Stimulated activated naive CD8-positive, alpha-beta T cell treated with anti-CD3 and anti-CD28 coated beads, Interleukin-15, Interleukin-2, amounts not matched to agents 100 ng/mL and 50 ng/mL, for 24 hours (primary cell): ENCODE data around the gene WASHC3.
"Not testable (repeated sequence)": the region's sequence is repeated elsewhere in the genome, so short reads cannot be mapped to it uniquely, and the experiment has no call there.

ENCODE experiments used
- H3K27ac Mint-ChIP-seq: one replicate; pipeline ENCODE4 v1.8.0; 2021; ENCODE audit warnings: mild to moderate bottlenecking, mixed read lengths
- H3K27me3 Mint-ChIP-seq: one replicate; pipeline ENCODE4 v1.8.0; 2021; ENCODE audit warnings: mixed read lengths
- H3K36me3 Mint-ChIP-seq: one replicate; pipeline ENCODE4 v1.8.0; 2021; ENCODE audit warnings: low read depth, mixed read lengths
- H3K4me1 Mint-ChIP-seq: one replicate; pipeline ENCODE4 v1.8.0; 2021; ENCODE audit warnings: low read depth, mixed read lengths
- H3K4me3 Mint-ChIP-seq: one replicate; pipeline ENCODE4 v1.8.0; 2021; ENCODE audit warnings: mild to moderate bottlenecking, mixed read lengths
- H3K9me3 Mint-ChIP-seq: one replicate; pipeline ENCODE4 v1.8.0; 2021; ENCODE audit warnings: mixed read lengths

The WASHC3 gene

GRCh38 chr12:102022286-102022685, 39.5 kb downstream of the WASHC3 start:
- Mint-ChIP-seq H3K4me1 (no peaks in the 10 kb centered on the region), H3K9me3 (no peaks in the 10 kb centered on the region), H3K36me3 (peaks cover 38% of the 10 kb centered on the region), H3K27ac (no peak overlapping the region), H3K27me3 (no peaks in the 10 kb centered on the region), H3K4me3 (no peak overlapping the region)

- H3K27me3 Mint-ChIP-seq, result no peaks in the 10 kb centered on the region
- H3K4me3 Mint-ChIP-seq, result no peak overlapping the region
- H3K27ac Mint-ChIP-seq, result no peak overlapping the region
- no peaks in the 10 kb centered on the region for H3K9me3 Mint-ChIP-seq
- H3K4me1 Mint-ChIP-seq, result no peaks in the 10 kb centered on the region
- H3K36me3 Mint-ChIP-seq, result peaks cover 43% of the 10 kb centered on the region
Observed at GRCh38 chr12:102021540-102022246, 40.1 kb downstream of the WASHC3 start.

- not testable (repeated sequence) for H3K9me3 Mint-ChIP-seq
Observed at GRCh38 chr12:102018607-102019006, 43.2 kb downstream of the WASHC3 start.

GRCh38 chr12:102016472-102016871, 45.3 kb downstream of the WASHC3 start:
- Mint-ChIP-seq H3K4me1 (no peaks in the 10 kb centered on the region), H3K9me3 (no peaks in the 10 kb centered on the region), H3K27ac (no peak overlapping the region), H3K36me3 (peaks cover 49% of the 10 kb centered on the region), H3K27me3 (no peaks in the 10 kb centered on the region), H3K4me3 (no peak overlapping the region)

More at GRCh38 chr12:102018607-102019006, 43.2 kb downstream of the WASHC3 start:
- H3K27me3 Mint-ChIP-seq, H3K4me3 Mint-ChIP-seq, H3K4me1 Mint-ChIP-seq, H3K27ac Mint-ChIP-seq: not testable (repeated sequence)
- peaks cover 42% of the 10 kb centered on the region for H3K36me3 Mint-ChIP-seq

- Mint-ChIP-seq H3K36me3 (peaks cover 30% of the 10 kb centered on the region), H3K27me3 (no peaks in the 10 kb centered on the region), H3K27ac (peak overlapping the region; percentile 43), H3K4me1 (peaks cover 8% of the 10 kb centered on the region), H3K9me3 (no peaks in the 10 kb centered on the region), H3K4me3 (no peak overlapping the region)
Observed at GRCh38 chr12:102010265-102010994, 51.4 kb downstream of the WASHC3 start.

- Mint-ChIP-seq H3K9me3 (no peaks in the 10 kb centered on the region), H3K27ac (peak overlapping the region; percentile 43), H3K4me1 (peaks cover 8% of the 10 kb centered on the region), H3K27me3 (no peaks in the 10 kb centered on the region), H3K4me3 (no peak overlapping the region), H3K36me3 (peaks cover 28% of the 10 kb centered on the region)
Observed at GRCh38 chr12:102009796-102010195, 52.0 kb downstream of the WASHC3 start.

GRCh38 chr12:102008615-102009126, 53.1 kb downstream of the WASHC3 start:
- no peaks in the 10 kb centered on the region for H3K27me3 Mint-ChIP-seq
- peaks cover 8% of the 10 kb centered on the region for H3K4me1 Mint-ChIP-seq
- peaks cover 27% of the 10 kb centered on the region for H3K36me3 Mint-ChIP-seq
- no peak overlapping the region for H3K27ac Mint-ChIP-seq
- no peak overlapping the region for H3K4me3 Mint-ChIP-seq
- no peaks in the 10 kb centered on the region for H3K9me3 Mint-ChIP-seq

GRCh38 chr12:102005256-102005655, 56.5 kb downstream of the WASHC3 start:
- H3K4me3 Mint-ChIP-seq, result no peak overlapping the region
- peaks cover 11% of the 10 kb centered on the region for H3K36me3 Mint-ChIP-seq
- no peak overlapping the region for H3K27ac Mint-ChIP-seq

GRCh38 chr12:101997102-101997501, 64.7 kb downstream of the WASHC3 start:
- H3K4me3 Mint-ChIP-seq, result no peak overlapping the region

More at GRCh38 chr12:102005256-102005655, 56.5 kb downstream of the WASHC3 start:
- H3K9me3 Mint-ChIP-seq, result no peaks in the 10 kb centered on the region
- no peaks in the 10 kb centered on the region for H3K27me3 Mint-ChIP-seq
- peaks cover 6% of the 10 kb centered on the region for H3K4me1 Mint-ChIP-seq

GRCh38 chr12:101995684-101996083, 66.1 kb downstream of the WASHC3 start:
- no peak overlapping the region for H3K4me3 Mint-ChIP-seq
- no peak overlapping the region for H3K27ac Mint-ChIP-seq
- no peaks in the 10 kb centered on the region for H3K9me3 Mint-ChIP-seq
- H3K36me3 Mint-ChIP-seq, result no peaks in the 10 kb centered on the region
- H3K4me1 Mint-ChIP-seq, result no peaks in the 10 kb centered on the region
- H3K27me3 Mint-ChIP-seq, result peaks cover 12% of the 10 kb centered on the region

More at GRCh38 chr12:101997102-101997501, 64.7 kb downstream of the WASHC3 start:
- H3K36me3 Mint-ChIP-seq, result no peaks in the 10 kb centered on the region
- no peaks in the 10 kb centered on the region for H3K9me3 Mint-ChIP-seq
- H3K4me1 Mint-ChIP-seq, result no peaks in the 10 kb centered on the region
- H3K27me3 Mint-ChIP-seq, result peaks cover 4% of the 10 kb centered on the region
- H3K27ac Mint-ChIP-seq, result no peak overlapping the region

GRCh38 chr12:101992091-101992490, 69.7 kb downstream of the WASHC3 start:
- Mint-ChIP-seq H3K9me3 (no peaks in the 10 kb centered on the region), H3K4me3 (no peak overlapping the region), H3K4me1 (no peaks in the 10 kb centered on the region), H3K27ac (no peak overlapping the region), H3K27me3 (peaks cover 12% of the 10 kb centered on the region), H3K36me3 (no peaks in the 10 kb centered on the region)

- no peaks in the 10 kb centered on the region for H3K9me3 Mint-ChIP-seq
- no peaks in the 10 kb centered on the region for H3K27me3 Mint-ChIP-seq
- no peaks in the 10 kb centered on the region for H3K4me1 Mint-ChIP-seq
- H3K4me3 Mint-ChIP-seq, result no peak overlapping the region
- H3K27ac Mint-ChIP-seq, result no peak overlapping the region
- H3K36me3 Mint-ChIP-seq, result no peaks in the 10 kb centered on the region
Observed at GRCh38 chr12:101982307-101982706, 79.5 kb downstream of the WASHC3 start.

GRCh38 chr12:101981868-101982267, 79.9 kb downstream of the WASHC3 start:
- H3K4me3 Mint-ChIP-seq, result no peak overlapping the region
- H3K9me3 Mint-ChIP-seq, result no peaks in the 10 kb centered on the region
- no peak overlapping the region for H3K27ac Mint-ChIP-seq
- H3K4me1 Mint-ChIP-seq, result no peaks in the 10 kb centered on the region
- H3K27me3 Mint-ChIP-seq, result no peaks in the 10 kb centered on the region
- no peaks in the 10 kb centered on the region for H3K36me3 Mint-ChIP-seq

GRCh38 chr12:101968770-101969169, 93.0 kb downstream of the WASHC3 start:
- H3K27me3 Mint-ChIP-seq, result no peaks in the 10 kb centered on the region
- H3K4me1 Mint-ChIP-seq, result peaks cover 18% of the 10 kb centered on the region
- no peaks in the 10 kb centered on the region for H3K9me3 Mint-ChIP-seq
- no peak overlapping the region for H3K27ac Mint-ChIP-seq
- H3K4me3 Mint-ChIP-seq, result no peak overlapping the region
- H3K36me3 Mint-ChIP-seq, result no peaks in the 10 kb centered on the region

- Mint-ChIP-seq H3K27ac (no peak overlapping the region), H3K27me3 (no peaks in the 10 kb centered on the region), H3K9me3 (no peaks in the 10 kb centered on the region), H3K4me1 (peaks cover 18% of the 10 kb centered on the region), H3K4me3 (no peak overlapping the region), H3K36me3 (no peaks in the 10 kb centered on the region)
Observed at GRCh38 chr12:101967506-101967905, 94.3 kb downstream of the WASHC3 start.
